Parathyroid adenoma (tissue), 2 donors: ENCODE data around the gene KLHL29.
A peak's percentile ranks its signal among the peaks of the same experiment; 100 is the strongest.

Source experiments
- H2AFZ ChIP-seq: fragments of 300-600 bp; sonication (generic); one replicate; pipeline ENCODE4 v1.7.0; 2017; ENCODE audit warnings: antibody characterized with exemption, mild to moderate bottlenecking
- H3K27ac ChIP-seq: fragments of 300-600 bp; sonication (generic); one replicate; pipeline ENCODE4 v1.7.0; 2017
- H3K27me3 ChIP-seq: fragments of 300-600 bp; sonication (generic); one replicate; pipeline ENCODE4 v1.7.0; 2017; ENCODE audit warnings: low read length; ENCODE audit not compliant: control insufficient read depth, insufficient read depth
- H3K36me3 ChIP-seq: fragments of 300-600 bp; sonication (generic); one replicate; pipeline ENCODE4 v1.7.0; 2017; ENCODE audit warnings: low read length; ENCODE audit not compliant: control insufficient read depth, insufficient read depth
- H3K4me1 ChIP-seq: fragments of 300-600 bp; sonication (generic); one replicate; pipeline ENCODE4 v1.7.0; 2017; ENCODE audit warnings: control low read depth
- H3K4me2 ChIP-seq: fragments of 300-600 bp; sonication (generic); one replicate; pipeline ENCODE4 v1.7.0; 2017; ENCODE audit warnings: low read length
- H3K4me3 ChIP-seq: fragments of 300-600 bp; sonication (generic); one replicate; pipeline ENCODE4 v1.7.0; 2017; ENCODE audit warnings: low read depth, low read length
- H3K79me2 ChIP-seq: fragments of 300-600 bp; sonication (generic); one replicate; pipeline ENCODE4 v1.7.0; 2017; ENCODE audit warnings: control low read depth
- H3K9ac ChIP-seq: fragments of 300-600 bp; sonication (generic); one replicate; pipeline ENCODE4 v1.7.0; 2017; ENCODE audit warnings: mild to moderate bottlenecking
- H3K9me3 ChIP-seq: fragments of 300-600 bp; sonication (generic); one replicate; pipeline ENCODE4 v1.7.0; 2017; ENCODE audit warnings: low read length; ENCODE audit not compliant: control insufficient read depth
- TF ChIP-seq, protein P1 (sequence below): fragments of 300-600 bp; sonication (generic); IDR thresholded peaks from one replicate; pipeline ENCODE4 v1.7.0; 2017; ENCODE audit warnings: antibody characterized with exemption, mild to moderate bottlenecking
- donor health status: primary hyperparathyroidism.

KLHL29 gene

DNA sequence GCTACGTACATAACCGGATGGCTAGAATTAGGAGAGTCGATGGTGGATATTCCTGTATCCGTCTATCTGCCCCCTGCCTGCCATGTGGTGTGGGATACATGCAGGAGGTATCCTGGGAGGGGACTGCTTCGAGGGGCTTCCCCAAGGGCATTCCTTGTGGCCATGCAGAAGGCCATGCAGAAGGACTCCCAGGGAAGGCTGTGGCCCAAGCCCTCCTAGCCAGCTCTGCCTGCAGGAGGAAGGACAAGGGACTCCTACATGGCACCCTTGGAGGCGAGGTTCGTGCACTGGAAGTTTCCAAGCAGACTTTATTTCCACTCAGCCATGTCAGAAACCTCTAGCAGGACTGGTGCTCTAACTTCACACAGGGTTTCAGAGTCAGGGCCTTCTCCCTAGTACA is 136.1 kb downstream of the KLHL29 start:
- no peaks in the 10 kb centered on the region for H3K9me3 ChIP-seq
- H3K4me3 ChIP-seq, result no peak overlapping the region
- no peaks in the 10 kb centered on the region for H3K36me3 ChIP-seq
- H3K27me3 ChIP-seq, result no peaks in the 10 kb centered on the region
- H3K4me2 ChIP-seq, result no peak overlapping the region
- H3K27ac ChIP-seq, result no peak overlapping the region
- peaks cover 10% of the 10 kb centered on the region for H3K4me1 ChIP-seq
- no peaks in the 10 kb centered on the region for H3K79me2 ChIP-seq
- no peak overlapping the region for H2AFZ ChIP-seq
- TF ChIP-seq, protein P1, sequence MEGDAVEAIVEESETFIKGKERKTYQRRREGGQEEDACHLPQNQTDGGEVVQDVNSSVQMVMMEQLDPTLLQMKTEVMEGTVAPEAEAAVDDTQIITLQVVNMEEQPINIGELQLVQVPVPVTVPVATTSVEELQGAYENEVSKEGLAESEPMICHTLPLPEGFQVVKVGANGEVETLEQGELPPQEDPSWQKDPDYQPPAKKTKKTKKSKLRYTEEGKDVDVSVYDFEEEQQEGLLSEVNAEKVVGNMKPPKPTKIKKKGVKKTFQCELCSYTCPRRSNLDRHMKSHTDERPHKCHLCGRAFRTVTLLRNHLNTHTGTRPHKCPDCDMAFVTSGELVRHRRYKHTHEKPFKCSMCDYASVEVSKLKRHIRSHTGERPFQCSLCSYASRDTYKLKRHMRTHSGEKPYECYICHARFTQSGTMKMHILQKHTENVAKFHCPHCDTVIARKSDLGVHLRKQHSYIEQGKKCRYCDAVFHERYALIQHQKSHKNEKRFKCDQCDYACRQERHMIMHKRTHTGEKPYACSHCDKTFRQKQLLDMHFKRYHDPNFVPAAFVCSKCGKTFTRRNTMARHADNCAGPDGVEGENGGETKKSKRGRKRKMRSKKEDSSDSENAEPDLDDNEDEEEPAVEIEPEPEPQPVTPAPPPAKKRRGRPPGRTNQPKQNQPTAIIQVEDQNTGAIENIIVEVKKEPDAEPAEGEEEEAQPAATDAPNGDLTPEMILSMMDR, result no peak
- H3K9ac ChIP-seq, result no peak overlapping the region

DNA sequence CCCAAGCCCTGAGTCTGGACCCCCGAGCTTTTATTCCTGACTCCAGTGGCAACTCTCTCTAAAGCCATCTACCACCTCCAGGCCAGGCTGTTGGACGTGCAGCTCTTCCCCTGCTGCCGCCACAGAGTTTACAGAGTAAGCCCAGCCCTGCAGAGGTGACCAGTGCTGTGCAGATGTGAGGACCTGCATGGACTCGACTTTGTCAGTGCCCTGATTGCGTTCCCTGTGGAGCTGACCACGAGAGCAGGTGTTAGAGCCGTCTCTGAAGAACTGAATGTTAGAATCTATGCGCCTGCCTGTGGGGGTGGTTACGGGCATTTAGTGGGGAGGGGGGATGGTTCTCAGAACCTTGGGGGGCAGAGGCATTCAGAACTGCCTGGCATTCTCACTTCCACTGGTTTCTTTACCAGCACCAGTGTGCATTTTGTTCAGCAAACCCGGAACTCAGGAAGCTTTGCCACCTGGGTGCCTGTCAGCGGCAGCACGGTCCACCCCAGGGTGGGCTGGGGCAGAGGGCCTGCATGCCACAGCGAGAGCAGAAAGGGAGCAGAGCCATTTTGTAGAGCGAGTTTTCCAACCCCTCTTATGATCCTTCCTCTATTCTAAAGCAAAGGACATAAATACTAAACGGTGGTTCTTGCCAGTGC is 137.9 kb downstream of the KLHL29 start:
- Histone ChIP-seq H3K4me2 (no peak overlapping the region), H3K27me3 (no peaks in the 10 kb centered on the region), H3K79me2 (no peaks in the 10 kb centered on the region), H3K27ac (no peak overlapping the region), H3K9ac (no peak overlapping the region), H3K4me1 (peaks cover 10% of the 10 kb centered on the region), H2AFZ (no peak overlapping the region), H3K36me3 (no peaks in the 10 kb centered on the region), H3K9me3 (no peaks in the 10 kb centered on the region), H3K4me3 (no peak overlapping the region)
- TF ChIP-seq, protein P1, result no peak

DNA sequence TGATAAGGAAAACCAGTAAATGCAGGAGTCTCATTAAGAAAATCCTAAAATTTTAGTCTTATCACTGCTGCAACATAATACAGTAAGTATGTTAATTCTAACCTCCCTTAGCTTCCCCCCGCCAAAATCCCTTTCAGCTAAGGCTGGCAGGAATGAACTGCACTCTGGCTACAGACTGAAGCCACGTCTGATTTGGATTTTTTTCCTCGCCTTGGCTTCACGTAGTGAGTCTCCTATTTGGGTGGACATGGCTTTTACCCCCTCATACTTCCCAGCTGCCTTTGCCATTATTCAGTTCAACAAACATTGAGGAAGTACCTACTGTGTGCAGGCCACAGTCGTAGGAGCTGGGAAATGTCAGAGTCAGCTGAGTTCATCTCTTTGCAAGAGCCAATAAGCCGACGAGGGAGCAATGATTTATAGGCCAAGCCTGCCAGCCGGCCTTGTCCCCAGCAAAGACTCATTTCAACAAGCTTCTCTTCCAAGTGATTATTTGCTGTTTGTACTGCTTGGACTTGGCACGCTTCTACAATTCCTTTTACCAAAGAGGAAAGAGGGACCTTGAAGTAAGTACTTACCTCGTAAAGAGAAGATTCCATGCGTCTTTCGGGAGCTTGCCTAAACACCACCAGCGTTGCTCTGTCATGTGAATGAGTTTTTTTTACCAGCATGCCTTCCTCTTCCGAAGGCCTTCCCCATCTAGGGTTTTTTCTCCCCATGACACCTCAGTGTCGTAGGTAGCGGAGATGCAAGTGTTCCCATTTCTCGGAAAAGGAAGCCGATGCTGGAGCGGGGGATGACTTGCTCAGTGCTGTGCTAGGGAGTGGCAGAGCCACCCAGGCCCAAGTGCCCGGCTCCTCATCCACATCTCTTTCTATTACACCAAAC is 138.6 kb downstream of the KLHL29 start:
- H3K27ac ChIP-seq, result no peak overlapping the region
- no peak overlapping the region for H3K4me2 ChIP-seq
- H3K9me3 ChIP-seq, result no peaks in the 10 kb centered on the region
- H3K36me3 ChIP-seq, result no peaks in the 10 kb centered on the region
- H3K9ac ChIP-seq, result no peak overlapping the region
- H3K4me1 ChIP-seq, result peaks cover 10% of the 10 kb centered on the region
- no peaks in the 10 kb centered on the region for H3K27me3 ChIP-seq
- H3K4me3 ChIP-seq, result no peak overlapping the region
- no peak overlapping the region for H2AFZ ChIP-seq
- TF ChIP-seq, protein P1, result no peak
- no peaks in the 10 kb centered on the region for H3K79me2 ChIP-seq

DNA sequence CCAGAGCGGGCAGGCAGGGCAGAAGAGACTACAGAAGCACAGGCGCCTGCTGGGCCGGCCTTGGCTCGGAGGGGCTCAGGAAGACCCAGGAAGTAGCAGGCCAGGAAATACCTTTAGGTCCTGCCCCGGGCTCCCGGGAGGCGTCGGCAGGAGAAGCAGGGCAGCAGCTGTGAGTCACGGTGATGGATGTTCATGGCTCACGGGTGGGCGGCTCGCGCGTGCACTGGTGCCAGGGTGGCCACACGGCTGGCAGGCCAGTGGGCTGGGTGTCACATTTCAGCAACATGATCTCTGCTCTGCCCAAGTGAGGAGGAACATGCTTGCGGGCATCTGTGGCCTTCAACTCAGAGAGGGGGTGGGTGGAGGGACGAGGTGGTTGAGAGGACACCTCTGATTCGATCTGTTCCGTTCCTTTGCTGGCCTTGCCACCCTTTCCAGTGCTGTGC is 139.3 kb downstream of the KLHL29 start:
- TF ChIP-seq, protein P1, result no peak
- H3K27me3 ChIP-seq, result no peaks in the 10 kb centered on the region
- H3K4me2 ChIP-seq, result peak overlapping the region; percentile 33
- H3K36me3 ChIP-seq, result no peaks in the 10 kb centered on the region
- no peak overlapping the region for H3K27ac ChIP-seq
- peaks cover 10% of the 10 kb centered on the region for H3K4me1 ChIP-seq
- no peak overlapping the region for H3K9ac ChIP-seq
- no peak overlapping the region for H3K4me3 ChIP-seq
- H3K79me2 ChIP-seq, result no peaks in the 10 kb centered on the region
- no peaks in the 10 kb centered on the region for H3K9me3 ChIP-seq
- peak overlapping the region; percentile 40 for H2AFZ ChIP-seq
